Testis (tissue), 3 donors: ENCODE measurements around the gene TCHHL1. TPM values are rescaled to one million over a fixed set of nuclear protein-coding genes. Genes with fewer than 3 reads are reported as not detected.
"Not testable (repeated sequence)": the region's sequence is repeated elsewhere in the genome, so short reads cannot be mapped to it uniquely, and the experiment has no call there.

ENCODE experiments used
- DNase-seq: peaks from one replicate; pipeline ENCODE4 v3.0.0-alpha.2; 2019
- H3K27ac ChIP-seq, 2 donors: fragments of 200-600 bp; sonication (generic); one replicate each; pipeline ENCODE4 v1.5.1; 2019
- H3K27me3 ChIP-seq: fragments of 200-600 bp; sonication (generic); one replicate; pipeline ENCODE4 v1.5.1; 2019
- H3K36me3 ChIP-seq: fragments of 200-600 bp; sonication (generic); one replicate; pipeline ENCODE4 v1.5.1; 2017; ENCODE audit warnings: low read depth; ENCODE audit errors: missing control alignments
- H3K4me1 ChIP-seq: fragments of 200-600 bp; sonication (generic); one replicate; pipeline ENCODE4 v1.5.1; 2019
- H3K4me3 ChIP-seq, 2 donors: fragments of 200-600 bp; sonication (generic); one replicate each; pipeline ENCODE4 v1.5.1; 2017 to 2019
- H3K9me3 ChIP-seq: fragments of 200-600 bp; sonication (generic); one replicate; pipeline ENCODE4 v1.5.1; 2017
- CTCF ChIP-seq, 3 experiments: fragments of 450-650 bp in 2 of 3; fragments of 200-600 bp in 1 of 3; sonication (generic) in 1 of 3; IDR thresholded peaks; one replicate each; pipeline ENCODE4 v1.5.1; 2016 to 2019; ENCODE audit warnings: antibody characterized with exemption in 3 of 3, mild to moderate bottlenecking in 2 of 3, moderate library complexity in 1 of 3
- POLR2A ChIP-seq: fragments of 450-650 bp; IDR thresholded peaks from one replicate; pipeline ENCODE4 v1.6.1; 2017; ENCODE audit warnings: antibody characterized with exemption, mild to moderate bottlenecking, moderate library complexity
- WGBS, 2 donors: methylation state at CpG; one replicate each; pipeline ENCODE4 v1.1.5; 2018; 5-methylcytosine and 5-hydroxymethylcytosine counted together
- intact Hi-C: fragments of 100-400 bp; cut with DNase I; formaldehyde crosslinking; loops from one replicate; pipeline ENCODE4 v1.15.1; 2023; ENCODE audit warnings: low total_unique reads
- polyA plus RNA-seq: library from polyadenylated mRNA; stranded (reverse); fragments of 350-450 nt; fragmentation: Illumina TruSeq; extraction: RNeasy Lipid Tissue Mini Kit (QIAGEN cat#74804); gene quantifications from one replicate; pipeline ENCODE4 v1.2.3, GENCODE V29; 2014; ENCODE audit warnings: low read depth, low replicate concordance; ENCODE audit not compliant: insufficient read depth
- total RNA-seq, 2 donors: library from RNA; depleted of rRNA; stranded (reverse); fragments of >200 nt; gene quantifications; one replicate each; pipeline ENCODE4 v1.2.3, GENCODE V29; 2016

The TCHHL1 gene
- total and polyA plus RNA-seq, 3 donors from 2014 or later: 0.12 TPM; not detected in 2

- 51% methylated on average over 2 of the region's 2 CpGs for WGBS, 2 donors
- TF ChIP-seq CTCF (IDR thresholded peaks at IDR 0.05) (no peak), POLR2A (no peak)
Observed at GRCh38 chr1:152104854-152105253, 16.0 kb upstream of the TCHHL1 start.

GRCh38 chr1:152096931-152097330 is 8.1 kb upstream of the TCHHL1 start:
- intact Hi-C loops: no loop called here
- TF ChIP-seq CTCF (IDR thresholded peaks at IDR 0.05) (no peak), POLR2A (no peak)

More at GRCh38 chr1:152104854-152105253, 16.0 kb upstream of the TCHHL1 start:
- no peaks in the 10 kb centered on the region for H3K27me3 ChIP-seq
- H3K4me3 ChIP-seq: no peak overlapping the region
- peaks cover 2% of the 10 kb centered on the region for H3K4me1 ChIP-seq
- no peaks in the 10 kb centered on the region for H3K9me3 ChIP-seq
- H3K36me3 ChIP-seq: no peaks in the 10 kb centered on the region
- H3K27ac ChIP-seq: no peak overlapping the region
- intact Hi-C loops: no loop called here
- DNase-seq: no peak

GRCh38 chr1:152086760-152087159 is 2.1 kb downstream of the TCHHL1 start:
- Histone ChIP-seq H3K36me3 (no peaks in the 10 kb centered on the region), H3K9me3 (no peaks in the 10 kb centered on the region), H3K4me3 (no peak overlapping the region), H3K4me1 (no peaks in the 10 kb centered on the region), H3K27ac (no peak overlapping the region), H3K27me3 (no peaks in the 10 kb centered on the region)
- intact Hi-C loops: no loop called here
- TF ChIP-seq POLR2A (no peak), CTCF (IDR thresholded peaks at IDR 0.05) (no peak)
- DNase-seq: no peak

More at GRCh38 chr1:152096931-152097330, 8.1 kb upstream of the TCHHL1 start:
- no peak overlapping the region for H3K4me3 ChIP-seq
- H3K4me1 ChIP-seq: no peaks in the 10 kb centered on the region
- no peaks in the 10 kb centered on the region for H3K27me3 ChIP-seq
- no peak for DNase-seq
- H3K9me3 ChIP-seq: no peaks in the 10 kb centered on the region
- no peak overlapping the region for H3K27ac ChIP-seq
- no peaks in the 10 kb centered on the region for H3K36me3 ChIP-seq
- 63 to 69% methylated on average over 3 of the region's 3 CpGs for WGBS, 2 donors

- no peak for DNase-seq
- no peaks in the 10 kb centered on the region for H3K36me3 ChIP-seq
- H3K9me3 ChIP-seq: no peaks in the 10 kb centered on the region
- no peak overlapping the region for H3K4me3 ChIP-seq
- intact Hi-C loops: no loop called here
- TF ChIP-seq POLR2A (no peak), CTCF (IDR thresholded peaks at IDR 0.05) (no peak)
- H3K4me1 ChIP-seq: no peaks in the 10 kb centered on the region
- 48 to 64% methylated on average over 1 of the region's 1 CpG for whole genome bisulfite sequencing, 2 donors
- H3K27ac ChIP-seq: no peak overlapping the region
- H3K27me3 ChIP-seq: no peaks in the 10 kb centered on the region
Observed at GRCh38 chr1:152084853-152085252, 4.0 kb downstream of the TCHHL1 start.

GRCh38 chr1:152081026-152081425 is 7.8 kb downstream of the TCHHL1 start:
- H3K27ac ChIP-seq, intact Hi-C loops, DNase-seq, H3K4me3 ChIP-seq, H3K4me1 ChIP-seq, H3K27me3 ChIP-seq, H3K36me3 ChIP-seq, H3K9me3 ChIP-seq: not testable (repeated sequence)
- 94% methylated on average over 17 of the region's 17 CpGs; no CpG with 5 or more reads in 1 of the 2 donors for WGBS, 2 donors

- WGBS, 2 donors: 87 to 90% methylated on average over 7 to 17 of the region's 17 CpGs
- intact Hi-C loops: not testable (repeated sequence)
Observed at GRCh38 chr1:152080494-152080893, 8.4 kb downstream of the TCHHL1 start.

More at GRCh38 chr1:152080494-152080893, 8.4 kb downstream of the TCHHL1 start:
- not testable (repeated sequence) for H3K4me3 ChIP-seq, H3K27me3 ChIP-seq, DNase-seq, H3K9me3 ChIP-seq, H3K4me1 ChIP-seq, H3K27ac ChIP-seq, H3K36me3 ChIP-seq
